ENCODE results near the gene PRM1.
A peak's percentile ranks its signal among the peaks of the same experiment; 100 is the strongest.

PRM1 gene

DNA sequence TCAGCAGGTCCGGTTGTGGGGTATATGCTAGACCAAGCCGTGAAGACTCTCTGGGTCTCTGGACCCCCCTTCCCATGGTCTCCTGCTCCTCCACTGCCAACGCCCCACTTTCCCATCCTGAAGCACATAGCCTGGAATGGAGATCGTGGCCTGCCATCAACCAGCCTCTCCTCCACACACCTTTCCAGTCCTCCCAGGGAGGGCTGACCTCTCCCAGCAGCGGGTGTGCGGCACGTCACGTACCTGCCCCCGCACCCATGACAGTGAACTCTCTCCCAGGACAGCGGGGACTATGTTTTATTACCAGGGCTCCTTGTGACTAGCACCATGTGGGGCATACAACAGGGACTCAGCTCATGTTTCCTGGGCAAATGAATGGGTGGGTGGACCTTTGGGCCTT is 9.5 kb downstream of the PRM1 start:
- no peak for DNase-seq

DNA sequence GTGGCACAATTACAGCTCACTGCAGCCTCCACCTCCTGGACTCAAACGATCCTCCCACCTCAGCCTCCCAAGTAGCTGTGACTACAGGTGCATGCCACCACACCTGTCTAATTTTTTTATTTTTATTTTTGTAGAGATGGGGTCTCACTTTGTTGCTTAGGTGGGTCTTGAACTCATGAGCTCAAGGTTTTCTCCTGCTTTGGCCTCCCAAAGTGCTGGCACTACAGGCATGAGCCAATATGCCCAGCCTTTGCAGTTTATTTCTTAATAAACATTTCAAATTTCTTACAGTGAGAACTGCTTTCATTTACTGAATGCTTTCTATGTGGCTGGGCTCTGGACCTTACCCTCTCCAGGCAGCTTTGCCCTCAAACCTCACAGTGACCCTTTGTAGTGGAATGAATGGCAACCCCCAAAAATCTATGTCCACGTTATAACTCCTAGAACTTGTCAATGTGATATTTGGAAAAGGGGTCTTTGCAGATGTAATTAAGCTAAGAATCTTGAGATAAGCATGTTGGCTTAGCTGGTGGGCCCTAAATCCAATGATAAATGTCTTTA is 10.4 kb downstream of the PRM1 start:
- no peak for DNase-seq

DNA sequence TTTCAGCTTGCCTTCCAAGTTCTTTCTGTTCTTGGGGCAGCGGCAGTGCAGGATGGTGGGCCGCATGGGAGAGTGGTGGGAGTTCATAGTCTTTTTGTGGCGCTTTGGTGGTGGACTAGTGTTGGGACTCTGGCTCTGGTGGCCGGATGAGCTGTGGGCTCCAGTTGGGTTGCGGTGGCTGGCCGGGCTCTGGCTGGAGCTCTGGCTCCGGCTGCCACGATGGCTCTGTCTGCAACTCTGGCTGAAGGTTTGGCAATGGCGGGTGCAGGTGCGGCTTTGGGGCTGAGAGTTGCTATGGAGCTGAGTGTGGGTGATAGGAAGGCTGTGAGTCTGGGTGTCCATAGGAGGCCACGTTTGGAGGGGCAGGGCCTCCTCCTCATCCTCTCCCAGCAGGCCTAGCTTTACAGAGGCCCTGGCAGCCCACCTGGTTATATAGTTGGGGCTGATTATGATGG is 12.2 kb downstream of the PRM1 start, which contains the start of gene TNP2:
TSS of gene TNP2 (minus strand) at position 405 of the 455 bp plus-strand sequence. CDS start at position 342, 63 bp downstream.
- DNase-seq = no peak

DNA sequence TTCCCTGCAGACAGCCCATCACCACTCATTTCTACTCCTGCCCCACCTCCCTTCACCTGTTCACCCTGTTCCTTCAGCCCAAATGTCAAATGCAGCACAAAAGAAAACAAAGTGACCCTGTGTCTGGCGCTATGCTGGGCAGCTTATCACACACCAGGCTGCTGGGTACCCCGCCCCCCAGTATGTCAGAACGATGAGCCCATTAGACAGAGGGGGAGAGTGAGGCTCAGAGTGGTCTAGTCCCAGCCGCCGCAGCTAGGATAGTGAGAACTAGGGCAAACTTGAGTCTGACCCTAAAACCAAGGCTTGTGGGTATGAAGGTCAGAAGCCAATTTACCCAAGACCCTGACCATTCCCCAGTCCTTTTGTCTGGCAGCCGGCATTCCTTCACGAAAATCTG is 16.0 kb downstream of the PRM1 start:
- no peak for DNase-seq

DNA sequence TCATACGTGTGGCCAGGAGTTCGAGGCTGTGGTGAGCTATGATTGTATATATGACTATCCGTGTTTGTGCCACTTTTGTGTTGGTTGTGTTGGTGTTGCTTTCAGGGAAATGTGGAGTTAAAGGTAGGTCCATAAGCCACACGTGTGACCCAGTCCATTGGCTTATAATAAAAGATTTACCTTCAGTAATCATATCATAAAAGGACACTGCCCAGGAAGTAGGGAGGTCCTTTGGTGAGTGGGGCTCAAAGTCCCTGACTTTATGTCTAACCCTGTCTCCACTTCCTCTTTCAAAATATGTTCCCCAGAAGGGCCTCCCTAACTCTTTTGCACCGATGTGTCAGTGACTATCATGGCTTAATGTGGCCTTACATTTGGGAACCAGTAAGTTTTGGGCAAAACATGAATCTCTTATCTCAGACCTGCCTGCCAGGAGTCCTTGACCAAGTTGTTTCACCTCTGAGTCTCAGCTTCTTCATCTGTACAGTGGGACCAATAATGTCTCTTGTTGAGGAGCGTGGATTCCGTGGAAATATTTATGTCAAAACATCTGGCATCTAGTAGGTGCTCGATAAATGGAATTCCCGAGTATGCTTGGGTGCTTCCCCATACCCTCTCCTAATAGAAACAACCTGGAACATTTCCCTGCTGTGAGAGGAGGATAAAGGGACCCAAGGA is 16.8 kb downstream of the PRM1 start:
- DNase-seq = no peak

DNA sequence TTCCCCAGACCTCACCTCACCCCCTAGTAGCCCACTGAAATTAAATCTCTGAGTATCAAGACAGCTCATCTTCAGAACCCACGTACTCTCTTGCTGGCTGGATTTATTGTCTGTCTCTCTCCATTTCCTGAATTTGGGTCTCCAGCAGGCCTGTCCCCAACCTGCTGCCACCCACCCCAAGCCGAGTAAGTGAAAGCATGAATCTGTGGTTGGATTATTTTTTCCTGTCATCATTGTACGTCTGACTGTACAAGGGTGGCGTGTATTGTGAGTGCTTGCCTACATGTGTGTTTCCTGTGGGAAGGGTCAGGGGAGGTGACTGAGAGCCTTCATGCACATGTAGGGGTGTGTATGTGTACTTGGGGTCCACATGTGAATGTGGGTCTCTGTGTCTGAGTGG is 17.4 kb downstream of the PRM1 start:
- no peak for DNase-seq

DNA sequence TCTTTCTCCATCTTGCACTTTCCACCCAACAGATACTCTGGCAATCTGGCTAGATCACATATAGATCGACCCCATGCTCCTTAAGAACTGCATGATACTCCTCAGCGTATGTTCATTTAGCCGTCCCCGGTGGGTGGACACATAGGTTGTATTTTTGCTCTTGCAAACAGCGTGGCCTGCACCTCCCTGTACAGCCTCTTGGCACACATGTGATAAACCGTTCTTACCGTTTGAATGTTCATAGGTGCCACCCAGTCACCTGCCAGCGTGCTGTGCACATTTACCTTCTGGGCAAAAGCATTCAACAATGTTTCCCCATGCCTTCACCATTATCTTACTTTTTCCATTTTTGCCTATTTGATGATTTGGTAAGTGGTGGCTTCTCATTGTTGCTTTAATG is 18.2 kb downstream of the PRM1 start:
- DNase-seq = no peak

DNA sequence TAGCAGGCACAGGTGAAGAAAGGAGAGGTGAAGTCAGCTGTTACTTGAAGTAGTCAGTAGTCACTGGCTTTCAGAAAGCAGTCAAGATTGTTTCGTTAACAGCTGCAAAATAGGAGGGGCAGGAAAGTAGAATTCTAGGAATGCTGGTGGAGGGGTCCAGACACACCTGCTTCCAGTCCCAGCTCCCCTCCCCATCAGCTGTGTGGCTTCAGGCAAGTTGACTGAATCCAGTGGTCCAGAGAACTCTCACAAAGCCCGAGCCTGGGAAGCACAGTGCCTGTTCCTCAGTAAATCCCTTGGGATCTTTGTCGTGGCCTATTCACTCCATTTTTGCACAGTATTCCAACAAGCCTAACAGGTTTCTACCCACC is 20.5 kb downstream of the PRM1 start:
- DNase-seq = no peak

DNA sequence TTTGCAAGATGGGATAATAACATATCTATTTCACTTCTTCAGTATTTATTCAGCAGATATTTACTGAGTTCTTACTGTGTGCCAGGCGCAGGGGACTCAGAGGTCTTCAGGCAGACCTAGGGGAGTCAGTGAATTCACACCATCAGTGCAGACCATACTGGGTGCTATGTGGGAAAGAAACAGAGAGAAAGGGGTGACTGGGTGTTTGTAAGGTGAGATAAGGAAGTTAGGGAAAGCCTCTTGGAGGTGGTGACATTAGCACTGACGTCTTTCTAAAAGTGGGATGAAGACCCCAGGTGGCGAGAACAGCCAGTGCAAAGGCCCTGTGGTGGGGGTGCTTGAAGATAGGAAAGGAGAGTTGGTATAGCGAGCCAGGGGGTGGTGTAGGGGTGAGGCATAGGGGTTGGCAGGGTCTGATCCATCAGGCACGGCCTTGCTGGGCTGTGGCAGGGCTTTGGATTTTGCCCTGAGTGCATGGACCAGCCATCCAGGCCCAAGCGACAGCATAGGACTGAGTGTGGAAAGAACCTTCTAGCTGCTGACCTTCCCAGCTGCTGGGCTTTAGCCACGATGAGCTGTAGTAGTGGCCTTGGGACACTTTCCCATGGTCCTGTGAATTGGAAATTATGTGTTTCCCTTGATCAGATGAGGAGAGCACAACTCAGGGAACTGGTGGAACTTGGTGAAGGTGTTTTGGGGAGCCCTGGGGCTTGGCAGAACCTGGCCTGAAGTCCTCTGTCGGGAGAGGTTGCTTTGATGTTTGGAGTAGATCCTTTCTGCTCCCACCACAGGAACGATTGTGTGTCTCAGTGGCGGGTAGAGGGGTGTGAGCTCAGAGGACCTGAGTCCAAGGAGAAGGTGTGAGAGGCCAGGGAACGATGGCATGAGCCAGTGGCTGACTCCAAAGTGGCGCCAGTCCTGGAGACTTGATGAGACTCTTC is 21.2 kb downstream of the PRM1 start:
- DNase-seq = no peak

DNA sequence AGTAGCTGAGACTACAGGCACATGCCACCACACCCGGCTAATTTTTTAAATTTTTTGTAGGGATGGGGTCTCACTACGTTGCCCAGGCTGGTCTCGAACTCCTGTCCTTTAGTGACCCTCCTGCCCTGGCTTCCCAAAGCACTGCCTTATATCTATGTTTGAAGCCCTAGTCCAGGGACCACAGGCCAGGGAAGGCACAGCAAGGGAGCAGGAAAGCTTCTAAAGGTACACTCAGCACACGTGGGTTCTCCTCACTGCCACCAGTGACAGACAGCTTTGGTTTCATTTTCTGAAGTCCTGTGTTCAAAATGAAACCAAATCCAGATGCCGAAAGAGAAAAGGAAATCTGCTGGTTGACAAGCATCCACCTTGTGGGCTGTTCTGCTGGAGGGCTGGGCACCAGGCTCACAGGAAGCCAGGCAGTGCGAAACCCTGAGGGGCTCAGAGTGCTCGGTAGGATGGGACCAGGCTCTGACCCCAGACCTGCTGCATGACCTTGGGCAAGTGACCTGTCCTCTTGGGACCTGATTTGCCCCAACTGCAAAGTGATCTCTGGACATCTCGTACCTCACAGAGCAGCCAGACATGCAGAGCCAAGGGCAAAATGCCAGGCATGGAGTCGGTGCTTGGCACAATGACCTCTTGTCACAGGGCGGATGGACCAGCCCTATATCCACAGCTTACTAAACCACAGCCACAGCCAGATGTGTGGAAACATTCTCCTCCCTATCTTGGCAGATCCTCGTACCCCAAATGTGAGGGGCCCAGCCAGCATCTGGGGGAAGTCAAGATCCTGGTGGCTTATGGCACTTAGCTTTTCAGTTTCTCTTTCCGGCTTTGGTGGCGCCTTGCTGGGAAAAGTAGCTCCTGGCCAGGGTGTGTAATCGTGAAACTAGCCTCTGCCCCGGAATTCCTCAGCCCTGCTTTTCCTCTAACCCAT is 22.3 kb downstream of the PRM1 start:
- peak; percentile 52 for DNase-seq

DNA sequence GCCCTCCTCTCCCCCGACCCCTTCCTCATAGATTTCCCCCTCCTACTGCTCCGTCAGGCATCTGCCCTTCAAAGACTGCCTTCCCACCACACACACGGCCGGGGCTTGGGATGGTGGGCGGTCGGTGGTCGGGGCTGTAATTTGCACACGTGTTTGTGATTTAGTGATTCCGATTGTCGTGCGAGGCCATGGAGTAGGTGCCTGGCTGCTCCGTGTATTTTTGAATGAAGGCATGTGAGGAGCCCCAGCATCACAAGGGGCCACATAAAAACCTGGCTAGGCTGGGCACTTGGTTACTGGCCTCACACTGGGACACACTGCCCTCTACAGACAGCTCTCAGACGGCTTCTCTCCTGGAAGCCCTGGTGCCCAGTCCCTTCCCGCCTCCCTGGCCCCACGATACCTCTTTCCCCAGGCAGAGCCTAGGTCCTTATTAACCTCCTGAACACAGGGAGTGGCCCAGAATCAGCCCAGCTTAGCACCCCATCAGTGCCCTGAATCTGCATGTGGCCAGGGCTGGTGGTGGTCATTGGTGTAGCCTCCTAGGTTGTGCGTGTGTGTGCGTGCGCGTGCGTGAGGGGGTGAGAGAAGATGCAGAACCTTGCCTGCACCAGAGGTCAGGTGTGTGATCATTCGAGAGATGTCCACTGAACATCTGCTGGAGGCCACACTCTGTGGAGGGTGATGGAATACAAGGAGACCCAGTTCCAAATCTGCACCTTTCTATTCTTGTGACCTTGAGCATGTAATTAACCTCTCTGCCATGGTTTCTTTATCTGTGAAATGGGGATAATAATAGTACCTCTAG is 23.8 kb downstream of the PRM1 start:
- peak; percentile 80 for DNase-seq

DNA sequence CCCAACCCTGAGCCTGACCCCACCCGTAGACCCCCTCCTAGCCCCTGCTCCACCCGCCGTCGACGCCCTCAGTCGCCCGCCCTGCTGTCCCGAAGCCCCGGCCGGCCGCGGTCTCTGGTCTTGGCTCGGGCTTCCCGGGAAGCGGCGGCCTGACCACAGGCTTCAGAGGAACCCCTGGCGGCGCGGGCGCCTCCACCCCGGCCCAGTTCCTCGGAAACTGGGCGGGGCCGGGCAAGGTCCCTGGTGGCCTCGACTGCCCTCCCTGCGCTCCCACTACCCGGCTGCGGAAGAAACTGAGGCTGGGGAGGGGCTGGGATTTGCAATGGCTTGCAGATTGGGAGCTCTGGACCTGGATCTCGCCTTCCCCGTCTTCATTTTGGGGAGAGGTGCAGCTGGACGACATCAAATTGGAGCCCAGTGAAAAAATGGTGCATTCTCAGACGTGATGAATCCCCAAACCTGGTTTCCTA is 24.4 kb downstream of the PRM1 start:
- DNase-seq = no peak

DNA sequence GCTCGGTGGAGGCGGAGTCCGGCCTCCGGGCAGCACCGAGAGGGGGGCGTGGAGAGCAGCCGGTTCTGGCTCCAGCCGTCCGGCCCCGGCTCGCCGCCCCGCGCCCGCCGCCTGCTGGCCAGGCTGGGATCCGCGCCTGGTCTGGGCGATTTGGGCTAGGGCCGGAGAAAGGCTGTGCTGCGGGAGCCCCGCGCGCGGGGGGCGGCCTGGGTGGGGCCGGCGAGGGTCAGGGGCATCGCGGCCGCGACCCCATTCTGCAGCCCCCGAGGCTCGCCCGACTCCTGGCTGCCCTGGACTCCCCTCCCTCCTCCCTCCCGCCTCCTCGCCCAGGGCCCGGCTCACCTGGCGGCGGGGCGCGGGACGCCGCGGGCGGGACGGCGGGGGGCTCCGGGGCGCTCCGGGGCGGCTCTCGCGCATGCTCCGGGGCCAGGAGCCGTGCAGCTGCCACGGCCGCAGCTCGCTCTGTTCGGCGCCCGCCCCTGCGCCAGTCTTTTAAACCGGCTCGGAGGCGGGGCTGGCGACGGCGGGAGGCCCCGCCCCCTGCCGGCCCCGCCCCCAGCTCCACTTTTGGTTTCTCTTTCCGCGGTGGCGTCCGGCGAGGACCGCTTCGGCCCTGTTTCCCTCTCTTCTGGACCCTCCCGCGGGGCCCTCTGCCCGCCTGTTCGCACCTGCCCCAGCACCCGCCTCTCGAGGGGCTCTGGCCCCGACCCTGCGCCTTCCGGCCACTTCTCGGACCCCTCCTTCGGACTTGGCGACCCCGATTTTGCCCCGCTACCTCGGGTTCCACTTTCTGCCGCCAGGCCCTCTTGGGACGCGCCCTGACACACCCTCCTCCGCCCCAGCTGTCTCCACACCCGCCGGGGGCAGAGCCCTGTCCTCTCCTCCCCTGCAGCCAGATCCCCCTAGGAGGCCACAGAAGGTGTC is 25.1 kb downstream of the PRM1 start, which contains the start of gene SOCS1:
TSS of gene SOCS1 (minus strand) at position 468 of the 924 bp plus-strand sequence. CDS start 726 bp downstream, outside the sequence.
- DNase-seq = peak; percentile 92

DNA sequence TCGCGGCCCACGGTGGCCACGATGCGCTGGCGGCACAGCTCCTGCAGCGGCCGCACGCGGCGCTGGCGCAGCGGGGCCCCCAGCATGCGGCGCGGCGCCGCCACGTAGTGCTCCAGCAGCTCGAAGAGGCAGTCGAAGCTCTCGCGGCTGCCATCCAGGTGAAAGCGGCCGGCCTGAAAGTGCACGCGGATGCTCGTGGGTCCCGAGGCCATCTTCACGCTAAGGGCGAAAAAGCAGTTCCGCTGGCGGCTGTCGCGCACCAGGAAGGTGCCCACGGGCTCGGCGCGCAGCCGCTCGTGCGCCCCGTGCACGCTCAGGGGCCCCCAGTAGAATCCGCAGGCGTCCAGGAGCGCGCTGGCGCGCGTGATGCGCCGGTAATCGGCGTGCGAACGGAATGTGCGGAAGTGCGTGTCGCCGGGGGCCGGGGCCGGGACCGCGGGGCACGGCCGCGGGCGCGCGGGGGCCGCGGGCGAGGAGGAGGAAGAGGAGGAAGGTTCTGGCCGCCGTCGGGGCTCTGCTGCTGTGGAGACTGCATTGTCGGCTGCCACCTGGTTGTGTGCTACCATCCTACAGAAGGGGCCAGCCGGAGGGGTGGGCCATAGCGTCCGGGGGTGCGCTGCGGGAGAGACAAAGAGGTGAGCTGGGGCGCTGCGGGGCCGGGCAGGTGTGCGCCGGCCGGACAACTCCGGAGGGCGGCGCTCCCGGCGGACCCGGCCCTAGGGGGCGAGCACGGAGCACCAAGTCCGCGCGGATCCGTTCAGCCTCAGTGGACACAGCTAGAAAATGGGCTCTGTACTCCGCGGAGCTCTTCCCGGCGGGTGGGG is 26.0 kb downstream of the PRM1 start:
- DNase-seq = peak; percentile 66

DNA sequence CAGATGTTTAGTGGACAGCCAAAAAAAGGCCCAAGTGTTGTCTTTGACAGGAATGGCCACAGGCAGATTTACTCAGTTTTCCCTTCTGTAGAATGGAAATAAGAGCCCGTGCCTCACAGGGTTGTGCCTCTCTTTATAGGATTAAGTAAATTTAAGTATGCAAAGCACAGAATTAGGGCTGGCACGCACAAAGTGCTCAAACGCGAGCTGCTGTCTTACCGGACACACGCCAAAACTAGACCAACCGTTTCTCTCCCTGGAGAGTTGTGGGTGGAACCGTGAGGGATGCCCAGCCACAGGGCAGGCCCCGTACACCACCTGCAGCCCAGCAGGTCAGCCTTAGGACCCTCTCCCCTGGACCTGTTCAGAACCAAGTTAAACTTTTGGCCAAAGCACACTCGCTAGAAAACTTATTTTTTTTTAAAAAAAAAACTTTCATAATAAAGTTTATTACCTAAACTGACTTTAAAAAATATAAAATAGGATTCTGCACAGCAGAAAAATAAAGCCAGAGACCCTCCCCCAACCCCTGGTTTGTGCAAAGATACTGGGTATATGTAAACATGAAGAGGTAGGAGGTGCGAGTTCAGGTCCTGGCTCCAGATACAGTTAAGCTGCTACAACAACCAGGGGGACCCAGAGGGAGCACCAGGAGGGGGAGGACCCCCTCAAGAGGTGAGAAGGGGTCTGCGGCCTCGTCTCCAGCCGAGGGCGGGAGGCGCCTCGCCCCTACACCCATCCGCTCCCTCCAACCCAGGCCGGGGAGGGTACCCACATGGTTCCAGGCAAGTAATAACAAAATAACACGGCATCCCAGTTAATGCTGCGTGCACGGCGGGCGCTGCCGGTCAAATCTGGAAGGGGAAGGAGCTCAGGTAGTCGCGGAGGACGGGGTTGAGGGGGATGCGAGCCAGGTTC is 26.9 kb downstream of the PRM1 start:
- DNase-seq = peak; percentile 46

DNA sequence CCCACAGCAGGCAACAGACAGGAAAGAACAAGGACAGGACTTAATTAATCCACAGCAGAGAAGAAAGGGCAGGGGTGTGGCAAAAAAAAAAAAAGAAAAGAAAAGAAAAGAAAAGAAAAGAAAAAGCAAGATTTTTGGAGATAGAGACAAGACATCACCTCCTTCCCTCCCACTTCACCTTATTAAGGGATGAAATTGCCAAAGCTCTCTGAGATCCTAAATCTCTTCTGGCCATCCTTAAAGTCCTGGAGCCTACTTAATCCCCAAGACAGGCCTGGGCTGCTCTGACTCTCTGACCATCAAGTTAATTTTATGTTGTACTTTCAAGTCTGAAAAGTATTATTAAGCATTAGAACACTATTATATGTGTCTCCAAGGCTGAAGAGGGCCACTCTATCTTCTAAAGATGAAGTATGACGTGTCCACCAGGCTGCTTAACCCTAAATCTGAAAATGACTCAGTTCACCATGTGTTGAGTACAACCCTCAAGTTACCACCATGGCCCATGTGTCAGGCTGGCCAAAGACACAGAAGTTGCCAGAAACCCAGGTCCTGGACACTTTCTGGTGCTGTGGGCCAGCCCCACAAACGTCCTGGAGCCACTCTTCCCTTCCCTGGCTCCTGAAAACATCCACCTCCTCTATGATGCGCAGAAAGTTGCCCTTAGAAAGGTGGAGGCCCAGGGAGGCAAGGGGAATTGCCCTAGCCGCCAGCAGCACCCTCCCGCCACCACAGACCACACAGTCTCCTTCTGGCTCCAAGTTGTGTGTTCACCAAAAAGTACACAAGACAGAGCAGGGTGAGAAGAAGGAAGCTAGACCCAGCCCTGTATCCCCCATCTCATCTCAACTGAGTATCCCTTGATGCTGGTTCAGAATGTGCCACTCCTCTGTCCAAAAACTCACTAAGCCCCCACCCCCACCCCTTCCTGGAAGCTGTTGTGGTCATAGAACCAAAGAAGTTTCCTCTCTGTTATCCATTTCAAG is 27.8 kb downstream of the PRM1 start:
- DNase-seq = no peak

DNA sequence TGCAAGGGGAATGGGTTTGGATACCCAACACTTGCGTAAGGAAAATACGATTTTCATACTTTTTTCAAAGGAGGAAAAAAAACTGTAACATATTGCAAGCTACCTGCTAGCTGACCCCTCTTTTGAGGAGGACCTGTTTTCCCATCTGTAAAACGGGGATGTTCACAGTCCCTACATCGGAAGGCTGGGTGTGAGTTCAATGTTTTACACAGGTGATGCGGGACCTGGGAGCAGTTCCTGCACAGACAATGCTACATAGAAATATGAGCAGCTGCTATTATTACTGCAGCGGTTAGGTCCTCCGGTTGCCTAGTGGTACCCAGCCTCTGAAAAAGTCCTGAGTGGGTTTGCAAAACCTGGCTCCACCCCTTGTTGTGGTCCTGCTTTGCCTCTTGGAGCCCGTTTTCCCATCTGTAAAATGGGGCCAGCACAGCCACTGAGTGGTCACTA is 28.6 kb downstream of the PRM1 start:
- DNase-seq = no peak
